HG02885 (cell line): ENCODE results near the gene TNRC18.

Source experiments
- ATAC-seq: cut with Tn5 transposase; IDR thresholded peaks from one replicate; pipeline ENCODE4 v1.9.1; 2021; ENCODE audit warnings: mild to moderate bottlenecking; ENCODE audit not compliant: unreplicated experiment, poor library complexity

TNRC18 gene

GRCh38 chr7:5452937-5453540 lies 29.4 kb upstream of the TNRC18 start:
- ATAC-seq: no peak

GRCh38 chr7:5452470-5452899 lies 28.9 kb upstream of the TNRC18 start:
- no peak for ATAC-seq

GRCh38 chr7:5451391-5451790 lies 27.8 kb upstream of the TNRC18 start:
- no peak for ATAC-seq

GRCh38 chr7:5450549-5451327 lies 27.1 kb upstream of the TNRC18 start:
- ATAC-seq: no peak

GRCh38 chr7:5448378-5449037 lies 24.9 kb upstream of the TNRC18 start:
- ATAC-seq: no peak

- ATAC-seq: no peak
Measured at GRCh38 chr7:5445981-5446594, 22.5 kb upstream of the TNRC18 start.

- no peak for ATAC-seq
Measured at GRCh38 chr7:5443678-5444077, 20.0 kb upstream of the TNRC18 start.

GRCh38 chr7:5442757-5443305 lies 19.2 kb upstream of the TNRC18 start:
- no peak for ATAC-seq

GRCh38 chr7:5441840-5442503 lies 18.3 kb upstream of the TNRC18 start:
- no peak for ATAC-seq

- no peak for ATAC-seq
Measured at GRCh38 chr7:5439572-5440496, 16.2 kb upstream of the TNRC18 start.

- no peak for ATAC-seq
Measured at GRCh38 chr7:5439209-5439571, 15.6 kb upstream of the TNRC18 start.

GRCh38 chr7:5437987-5438386 lies 14.4 kb upstream of the TNRC18 start:
- ATAC-seq: no peak

GRCh38 chr7:5437348-5437892 lies 13.8 kb upstream of the TNRC18 start:
- no peak for ATAC-seq

- ATAC-seq: no peak
Measured at GRCh38 chr7:5436003-5436678, 12.5 kb upstream of the TNRC18 start.

- ATAC-seq: peak; percentile 69
Measured at GRCh38 chr7:5435291-5436002, 11.8 kb upstream of the TNRC18 start.

- no peak for ATAC-seq
Measured at GRCh38 chr7:5433181-5433580, 9.5 kb upstream of the TNRC18 start.

GRCh38 chr7:5432691-5433090 lies 9.1 kb upstream of the TNRC18 start:
- ATAC-seq: no peak

GRCh38 chr7:5431560-5432015 lies 8.0 kb upstream of the TNRC18 start:
- ATAC-seq: no peak
